ENCODE measurements around the gene HBE1. TPM values are rescaled to one million over a fixed set of nuclear protein-coding genes. Genes with fewer than 3 reads are reported as not detected.

The HBE1 gene
- total and polyA plus RNA-seq, 4 experiments from 2014 or later = not detected

- Histone ChIP-seq H3K4me1 (ENCODE audit: insufficient read depth, low read length) (no peaks in the 10 kb centered on the region), H3K9me3 (ENCODE audit: control insufficient read depth in 1 of 2, low read length in 2 of 2) (no peaks in the 10 kb centered on the region), H3K27me3 (ENCODE audit: insufficient read depth, low read length) (no peaks in the 10 kb centered on the region), H3K36me3 (ENCODE audit: insufficient read depth, low read length) (no peaks in the 10 kb centered on the region), H3K4me3 (ENCODE audit: low read length in 2 of 2) (no peak overlapping the region), H3K27ac (ENCODE audit: low read depth, low read length) (no peak overlapping the region)
- H3K4me3 Mint-ChIP-seq = no peak overlapping the region
- ChIA-PET POLR2A (ENCODE audit: partially characterized antibody) (no interaction called here), CTCF (ENCODE audit: partially characterized antibody) (no interaction called here)
- H3K4me1 Mint-ChIP-seq = no peaks in the 10 kb centered on the region
- H3K36me3 Mint-ChIP-seq = no peaks in the 10 kb centered on the region
- H3K27me3 Mint-ChIP-seq = no peaks in the 10 kb centered on the region
- no peak overlapping the region for H3K27ac Mint-ChIP-seq
- intact Hi-C loops (cut with micrococcal nuclease) = no loop called here
- peaks cover 0 to 4% (median under 1%) of the 10 kb centered on the region in 8 donors for H3K9me3 Mint-ChIP-seq
- DNase-seq = no peak
Measured at GRCh38 chr11:5290106-5290505, 20.4 kb upstream of the HBE1 start.

GRCh38 chr11:5289696-5290095 lies 20.0 kb upstream of the HBE1 start:
- Mint-ChIP-seq H3K4me3 (no peak overlapping the region), H3K36me3 (no peaks in the 10 kb centered on the region), H3K27me3 (no peaks in the 10 kb centered on the region), H3K27ac (no peak overlapping the region), H3K4me1 (no peaks in the 10 kb centered on the region), H3K9me3 (peaks cover 0 to 4% (median under 1%) of the 10 kb centered on the region in 8 donors)
- intact Hi-C loops (cut with micrococcal nuclease) = no loop called here
- ChIA-PET POLR2A (ENCODE audit: partially characterized antibody) (no interaction called here), CTCF (ENCODE audit: partially characterized antibody) (no interaction called here)
- H3K36me3 ChIP-seq (ENCODE audit: insufficient read depth, low read length) = no peaks in the 10 kb centered on the region
- H3K9me3 ChIP-seq (ENCODE audit: control insufficient read depth in 1 of 2, low read length in 2 of 2) = no peaks in the 10 kb centered on the region
- H3K4me3 ChIP-seq (ENCODE audit: low read length in 2 of 2) = no peak overlapping the region
- H3K27ac ChIP-seq (ENCODE audit: low read depth, low read length) = no peak overlapping the region
- no peaks in the 10 kb centered on the region for H3K4me1 ChIP-seq (ENCODE audit: insufficient read depth, low read length)
- no peak for DNase-seq
- H3K27me3 ChIP-seq (ENCODE audit: insufficient read depth, low read length) = no peaks in the 10 kb centered on the region

- ChIA-PET CTCF (ENCODE audit: partially characterized antibody) (no interaction called here), POLR2A (ENCODE audit: partially characterized antibody) (no interaction called here)
- Mint-ChIP-seq H3K27me3 (no peaks in the 10 kb centered on the region), H3K36me3 (no peaks in the 10 kb centered on the region), H3K27ac (no peak overlapping the region), H3K9me3 (peaks cover 0 to 4% (median under 1%) of the 10 kb centered on the region in 8 donors), H3K4me3 (no peak overlapping the region), H3K4me1 (no peaks in the 10 kb centered on the region)
- no peak for DNase-seq
- no peaks in the 10 kb centered on the region for H3K4me1 ChIP-seq (ENCODE audit: insufficient read depth, low read length)
- intact Hi-C loops (cut with micrococcal nuclease) = no loop called here
- no peaks in the 10 kb centered on the region for H3K9me3 ChIP-seq (ENCODE audit: control insufficient read depth in 1 of 2, low read length in 2 of 2)
- no peaks in the 10 kb centered on the region for H3K27me3 ChIP-seq (ENCODE audit: insufficient read depth, low read length)
- no peak overlapping the region for H3K4me3 ChIP-seq (ENCODE audit: low read length in 2 of 2)
- no peak overlapping the region for H3K27ac ChIP-seq (ENCODE audit: low read depth, low read length)
- no peaks in the 10 kb centered on the region for H3K36me3 ChIP-seq (ENCODE audit: insufficient read depth, low read length)
Measured at GRCh38 chr11:5288906-5289550, 19.3 kb upstream of the HBE1 start.

GRCh38 chr11:5288108-5288905 lies 18.6 kb upstream of the HBE1 start:
- no peaks in the 10 kb centered on the region for H3K36me3 Mint-ChIP-seq
- no peak overlapping the region for H3K4me3 Mint-ChIP-seq

GRCh38 chr11:5286901-5287300 lies 17.2 kb upstream of the HBE1 start:
- Histone ChIP-seq H3K27me3 (ENCODE audit: insufficient read depth, low read length) (no peaks in the 10 kb centered on the region), H3K4me1 (ENCODE audit: insufficient read depth, low read length) (no peaks in the 10 kb centered on the region), H3K36me3 (ENCODE audit: insufficient read depth, low read length) (no peaks in the 10 kb centered on the region), H3K4me3 (ENCODE audit: low read length in 2 of 2) (no peak overlapping the region), H3K9me3 (ENCODE audit: control insufficient read depth in 1 of 2, low read length in 2 of 2) (no peaks in the 10 kb centered on the region), H3K27ac (ENCODE audit: low read depth, low read length) (no peak overlapping the region)
- ChIA-PET CTCF (ENCODE audit: partially characterized antibody) (no interaction called here), POLR2A (ENCODE audit: partially characterized antibody) (no interaction called here)
- intact Hi-C loops (cut with micrococcal nuclease) = no loop called here
- no peaks in the 10 kb centered on the region for H3K4me1 Mint-ChIP-seq
- peaks cover 0 to 1% of the 10 kb centered on the region in 2 donors for H3K27me3 Mint-ChIP-seq
- no peaks in the 10 kb centered on the region for H3K36me3 Mint-ChIP-seq
- H3K9me3 Mint-ChIP-seq = peaks cover 0 to 2% (median 0%) of the 10 kb centered on the region in 8 donors
- H3K27ac Mint-ChIP-seq = no peak overlapping the region
- H3K4me3 Mint-ChIP-seq = no peak overlapping the region
- DNase-seq = no peak

More at GRCh38 chr11:5288108-5288905, 18.6 kb upstream of the HBE1 start:
- no peaks in the 10 kb centered on the region for H3K4me1 ChIP-seq (ENCODE audit: insufficient read depth, low read length)
- H3K9me3 Mint-ChIP-seq = peaks cover 0 to 4% (median under 1%) of the 10 kb centered on the region in 8 donors
- H3K27ac ChIP-seq (ENCODE audit: low read depth, low read length) = no peak overlapping the region
- no peaks in the 10 kb centered on the region for H3K4me1 Mint-ChIP-seq
- no peak overlapping the region for H3K27ac Mint-ChIP-seq
- H3K4me3 ChIP-seq (ENCODE audit: low read length in 2 of 2) = no peak overlapping the region
- no peak for DNase-seq
- CTCF ChIA-PET (ENCODE audit: partially characterized antibody) = no interaction called here
- H3K9me3 ChIP-seq (ENCODE audit: control insufficient read depth in 1 of 2, low read length in 2 of 2) = no peaks in the 10 kb centered on the region
- no peaks in the 10 kb centered on the region for H3K27me3 ChIP-seq (ENCODE audit: insufficient read depth, low read length)
- no peaks in the 10 kb centered on the region for H3K27me3 Mint-ChIP-seq
- POLR2A ChIA-PET (ENCODE audit: partially characterized antibody) = no interaction called here
- H3K36me3 ChIP-seq (ENCODE audit: insufficient read depth, low read length) = no peaks in the 10 kb centered on the region
- intact Hi-C loops (cut with micrococcal nuclease) = no loop called here

GRCh38 chr11:5286351-5286750 lies 16.6 kb upstream of the HBE1 start:
- ChIA-PET POLR2A (ENCODE audit: partially characterized antibody) (no interaction called here), CTCF (ENCODE audit: partially characterized antibody) (no interaction called here)
- no peaks in the 10 kb centered on the region for H3K9me3 ChIP-seq (ENCODE audit: control insufficient read depth in 1 of 2, low read length in 2 of 2)
- Mint-ChIP-seq H3K9me3 (peaks cover 0 to 2% (median 0%) of the 10 kb centered on the region in 8 donors), H3K4me1 (no peaks in the 10 kb centered on the region), H3K27ac (no peak overlapping the region), H3K4me3 (no peak overlapping the region), H3K36me3 (no peaks in the 10 kb centered on the region), H3K27me3 (peaks cover 0 to 1% of the 10 kb centered on the region in 2 donors)
- no peak overlapping the region for H3K27ac ChIP-seq (ENCODE audit: low read depth, low read length)
- DNase-seq = no peak
- no peaks in the 10 kb centered on the region for H3K27me3 ChIP-seq (ENCODE audit: insufficient read depth, low read length)
- intact Hi-C loops (cut with micrococcal nuclease) = no loop called here
- H3K4me1 ChIP-seq (ENCODE audit: insufficient read depth, low read length) = no peaks in the 10 kb centered on the region
- H3K4me3 ChIP-seq (ENCODE audit: low read length in 2 of 2) = no peak overlapping the region
- H3K36me3 ChIP-seq (ENCODE audit: insufficient read depth, low read length) = no peaks in the 10 kb centered on the region

- peaks cover 0 to 1% of the 10 kb centered on the region in 2 donors for H3K27me3 Mint-ChIP-seq
- POLR2A ChIA-PET (ENCODE audit: partially characterized antibody) = no interaction called here
- no peak overlapping the region for H3K27ac ChIP-seq (ENCODE audit: low read depth, low read length)
Measured at GRCh38 chr11:5285703-5286340, 16.1 kb upstream of the HBE1 start.

More at GRCh38 chr11:5285703-5286340, 16.1 kb upstream of the HBE1 start:
- no peaks in the 10 kb centered on the region for H3K4me1 ChIP-seq (ENCODE audit: insufficient read depth, low read length)
- intact Hi-C loops (cut with micrococcal nuclease) = no loop called here
- CTCF ChIA-PET (ENCODE audit: partially characterized antibody) = no interaction called here
- DNase-seq = no peak
- Mint-ChIP-seq H3K4me3 (no peak overlapping the region), H3K36me3 (no peaks in the 10 kb centered on the region), H3K27ac (no peak overlapping the region), H3K4me1 (no peaks in the 10 kb centered on the region), H3K9me3 (peaks cover 0 to 1% (median 0%) of the 10 kb centered on the region in 8 donors)
- H3K27me3 ChIP-seq (ENCODE audit: insufficient read depth, low read length) = no peaks in the 10 kb centered on the region
- H3K4me3 ChIP-seq (ENCODE audit: low read length in 2 of 2) = no peak overlapping the region
- no peaks in the 10 kb centered on the region for H3K9me3 ChIP-seq (ENCODE audit: control insufficient read depth in 1 of 2, low read length in 2 of 2)
- no peaks in the 10 kb centered on the region for H3K36me3 ChIP-seq (ENCODE audit: insufficient read depth, low read length)

Data from CD4-positive, alpha-beta memory T cell (primary cell).